Thymus (tissue), 11 donors: Measurements from ENCODE around the gene LAMC1. TPM values are rescaled to one million over a fixed set of nuclear protein-coding genes. Genes with fewer than 3 reads are reported as not detected.
"Not testable (repeated sequence)": the region's sequence is repeated elsewhere in the genome, so short reads cannot be mapped to it uniquely, and the experiment has no call there.

Source experiments
- DNase-seq, 9 donors: peaks; one replicate each; pipeline ENCODE4 v3.0.0-alpha.2; 2013; ENCODE audit warnings: low spot score in 9 of 9, low read depth in 6 of 9, missing footprints in 1 of 9
- H3K27ac ChIP-seq, 2 donors: one replicate each; pipeline ENCODE4 v1.5.1; 2013; ENCODE audit warnings: control low read depth in 1 of 2, low read depth in 1 of 2, low read length in 1 of 2, mild to moderate bottlenecking in 1 of 2, moderate library complexity in 1 of 2
- H3K27me3 ChIP-seq, 2 donors: one replicate each; pipeline ENCODE4 v1.5.1; 2013; ENCODE audit warnings: low read length in 1 of 2; ENCODE audit not compliant: control insufficient read depth in 2 of 2, insufficient read depth in 1 of 2
- H3K36me3 ChIP-seq, 2 donors: one replicate each; pipeline ENCODE4 v1.5.1; 2013; ENCODE audit warnings: low read length in 1 of 2, mild to moderate bottlenecking in 1 of 2, moderate library complexity in 1 of 2; ENCODE audit not compliant: control insufficient read depth in 2 of 2, insufficient read depth in 2 of 2
- H3K4me1 ChIP-seq, 2 donors: one replicate each; pipeline ENCODE4 v1.5.1; 2013; ENCODE audit warnings: low read length in 2 of 2; ENCODE audit not compliant: control insufficient read depth in 2 of 2, insufficient read depth in 2 of 2
- H3K4me3 ChIP-seq, 2 donors: one replicate each; pipeline ENCODE4 v1.5.1; 2013; ENCODE audit warnings: low read length in 2 of 2, control low read depth in 1 of 2, mild to moderate bottlenecking in 1 of 2
- H3K9me3 ChIP-seq, 2 donors: one replicate each; pipeline ENCODE4 v1.5.1; 2013; ENCODE audit warnings: low read length in 1 of 2, mild to moderate bottlenecking in 1 of 2; ENCODE audit not compliant: control insufficient read depth in 2 of 2, insufficient read depth in 1 of 2
- WGBS: extraction: QIAGEN DNeasy Blood & Tissue Kit; methylation state at CpG from one replicate; pipeline ENCODE4 v1.1.7; 2013; 5-methylcytosine and 5-hydroxymethylcytosine counted together
- polyA plus RNA-seq: library from polyadenylated mRNA; stranded (reverse); fragments of 200-250 nt; gene quantifications from one replicate; pipeline ENCODE4 v1.2.3, GENCODE V29; 2013
- total RNA-seq: library from RNA; stranded (reverse); fragments of 120-200 nt; gene quantifications from one replicate; pipeline ENCODE4 v1.2.4, GENCODE V29; 2013
- donor health status: healthy.

LAMC1 gene
- total and polyA plus RNA-seq, 2 donors: 12.6 to 20.5 TPM

- H3K27ac ChIP-seq, H3K9me3 ChIP-seq, H3K27me3 ChIP-seq, DNase-seq, H3K36me3 ChIP-seq, H3K4me3 ChIP-seq, H3K4me1 ChIP-seq: not testable (repeated sequence)
- WGBS: 94% methylated on average over 2 of the region's 2 CpGs
Observed at GRCh38 chr1:183066432-183066831, 43.2 kb downstream of the LAMC1 start.

DNA sequence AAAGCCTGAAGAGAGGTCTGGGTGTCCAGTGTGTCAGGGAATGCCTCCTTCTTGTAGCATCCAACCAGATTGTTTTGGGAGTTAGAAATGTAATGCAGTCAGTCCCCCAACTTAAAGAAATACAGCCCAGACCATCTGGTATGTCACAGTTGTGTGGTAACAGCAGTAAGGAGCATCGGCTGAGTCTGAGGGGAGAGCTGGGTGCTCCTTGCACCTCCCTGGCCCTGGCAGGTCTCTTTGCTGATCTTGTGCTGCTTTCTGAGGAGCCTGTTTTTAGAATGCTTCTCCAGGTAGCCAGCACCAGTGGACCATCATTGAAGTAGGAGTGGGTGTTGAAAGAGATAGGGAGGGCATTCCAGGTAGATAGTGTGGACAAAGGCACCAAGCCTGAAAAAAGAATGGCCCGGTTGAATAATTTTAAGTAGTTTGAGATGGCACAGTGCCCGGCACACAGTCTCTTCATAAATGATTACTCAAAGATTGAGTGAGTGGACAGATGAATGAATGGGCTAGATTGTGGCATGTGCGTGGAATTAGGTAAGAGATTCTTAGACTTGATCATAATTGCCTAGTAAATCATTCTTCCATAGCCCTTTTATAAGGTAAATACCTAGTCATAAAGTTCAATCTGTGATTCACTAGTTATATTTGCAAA, 46.5 kb downstream of the LAMC1 start:
- no peak for DNase-seq
- 97% methylated on average over 4 of the region's 4 CpGs for WGBS
- no peaks in the 10 kb centered on the region for H3K27me3 ChIP-seq
- no peaks in the 10 kb centered on the region for H3K36me3 ChIP-seq
- no peak overlapping the region for H3K4me3 ChIP-seq
- H3K9me3 ChIP-seq: no peaks in the 10 kb centered on the region
- peaks cover 3 to 5% of the 10 kb centered on the region in 2 donors for H3K4me1 ChIP-seq
- no peak overlapping the region for H3K27ac ChIP-seq

- H3K36me3 ChIP-seq: no peaks in the 10 kb centered on the region
- WGBS: 73% methylated on average over 3 of the region's 3 CpGs
- no peak for DNase-seq
- H3K4me3 ChIP-seq: no peak overlapping the region
- peaks cover 3 to 5% of the 10 kb centered on the region in 2 donors for H3K4me1 ChIP-seq
- no peaks in the 10 kb centered on the region for H3K9me3 ChIP-seq
- no peaks in the 10 kb centered on the region for H3K27me3 ChIP-seq
- no peak overlapping the region for H3K27ac ChIP-seq
Observed at GRCh38 chr1:183070234-183070922, 47.2 kb downstream of the LAMC1 start.

DNA sequence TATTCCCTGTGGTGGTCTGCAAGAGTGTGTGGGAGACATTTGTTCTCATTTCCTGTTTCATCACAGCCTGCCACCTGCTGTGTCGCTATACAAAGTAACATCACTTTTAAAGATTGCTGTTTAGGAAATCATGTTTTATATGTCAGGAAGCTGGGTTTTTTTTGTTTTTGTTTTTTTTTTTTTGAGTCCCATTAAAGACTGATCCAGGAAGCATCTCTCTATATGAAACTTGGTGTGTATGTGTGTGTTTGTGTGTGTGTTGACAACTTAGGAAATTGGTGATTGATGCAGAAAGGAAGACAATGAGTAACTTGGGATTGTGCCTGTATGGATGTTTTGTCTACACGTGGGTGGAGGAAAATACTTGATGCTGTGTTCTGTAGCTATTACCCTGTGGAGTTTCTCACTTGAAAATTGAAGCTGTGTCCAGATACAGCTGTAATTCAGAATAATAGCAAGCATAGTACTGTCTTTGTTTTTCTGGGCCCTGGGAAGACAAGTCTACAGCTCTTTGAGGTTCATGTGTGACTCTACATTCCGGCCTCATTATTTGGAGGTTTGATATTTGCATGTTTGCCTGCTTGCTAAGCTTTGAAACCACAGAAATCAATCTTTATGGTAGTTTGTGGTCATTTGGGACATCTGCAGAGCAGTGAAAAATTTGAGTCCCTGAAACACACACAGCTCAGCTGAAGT, 47.9 kb downstream of the LAMC1 start:
- Histone ChIP-seq H3K4me3 (no peak overlapping the region), H3K27ac (no peak overlapping the region), H3K36me3 (no peaks in the 10 kb centered on the region), H3K9me3 (no peaks in the 10 kb centered on the region), H3K27me3 (no peaks in the 10 kb centered on the region), H3K4me1 (peaks cover 3 to 5% of the 10 kb centered on the region in 2 donors)
- peak in 4 of 9 donors; percentile 3 to 37 (median 14) for DNase-seq
- WGBS: 36% methylated on average over 3 of the region's 3 CpGs

DNA sequence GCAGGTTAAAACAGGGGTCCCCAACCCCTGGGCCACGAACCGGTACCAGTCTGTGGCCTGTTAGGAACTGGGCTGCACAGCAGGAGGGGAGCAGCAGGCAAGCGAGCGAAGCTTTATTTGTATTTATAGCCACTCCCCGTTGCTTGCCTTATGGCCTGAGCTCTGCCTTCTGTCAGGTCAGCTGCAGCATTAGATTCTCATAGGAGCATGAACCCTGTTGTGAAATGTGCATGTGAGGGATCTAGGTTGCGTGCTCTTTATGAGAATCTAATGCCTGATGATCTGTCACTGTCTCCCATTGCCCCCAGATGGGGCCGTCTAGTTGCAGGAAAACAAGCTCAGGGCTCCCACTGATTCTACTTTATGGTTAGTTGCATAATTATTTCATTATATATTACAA, 49.4 kb downstream of the LAMC1 start:
- H3K4me1 ChIP-seq, DNase-seq, H3K9me3 ChIP-seq, H3K36me3 ChIP-seq, H3K27me3 ChIP-seq, H3K4me3 ChIP-seq, H3K27ac ChIP-seq: not testable (repeated sequence)
- 92% methylated on average over 7 of the region's 7 CpGs for WGBS

- peaks cover 3 to 5% of the 10 kb centered on the region in 2 donors for H3K4me1 ChIP-seq
- H3K9me3 ChIP-seq: no peaks in the 10 kb centered on the region
- H3K36me3 ChIP-seq: no peaks in the 10 kb centered on the region
- DNase-seq: no peak
- H3K27ac ChIP-seq: no peak overlapping the region
- H3K27me3 ChIP-seq: no peaks in the 10 kb centered on the region
- no peak overlapping the region for H3K4me3 ChIP-seq
Observed at GRCh38 chr1:183073320-183073719, 50.1 kb downstream of the LAMC1 start.

GRCh38 chr1:183074215-183074614, 51.0 kb downstream of the LAMC1 start:
- Histone ChIP-seq H3K27ac (no peak overlapping the region), H3K36me3 (no peaks in the 10 kb centered on the region), H3K4me3 (no peak overlapping the region), H3K9me3 (no peaks in the 10 kb centered on the region), H3K27me3 (no peaks in the 10 kb centered on the region), H3K4me1 (peaks cover 3 to 5% of the 10 kb centered on the region in 2 donors)
- 77% methylated on average over 2 of the region's 2 CpGs for WGBS
- no peak for DNase-seq

GRCh38 chr1:183075861-183076260, 52.6 kb downstream of the LAMC1 start:
- no peak overlapping the region for H3K27ac ChIP-seq
- H3K4me1 ChIP-seq: peaks cover under 1 to 5% of the 10 kb centered on the region in 2 donors
- WGBS: 96% methylated on average over 1 of the region's 1 CpG

GRCh38 chr1:183077097-183077496, 53.9 kb downstream of the LAMC1 start:
- Histone ChIP-seq H3K9me3 (no peaks in the 10 kb centered on the region), H3K27ac (no peak overlapping the region), H3K4me1 (no peaks in the 10 kb centered on the region), H3K4me3 (no peak overlapping the region), H3K36me3 (no peaks in the 10 kb centered on the region), H3K27me3 (no peaks in the 10 kb centered on the region)
- DNase-seq: no peak
- 48% methylated on average over 1 of the region's 1 CpG for WGBS

More at GRCh38 chr1:183075861-183076260, 52.6 kb downstream of the LAMC1 start:
- Histone ChIP-seq H3K9me3 (no peaks in the 10 kb centered on the region), H3K36me3 (no peaks in the 10 kb centered on the region), H3K4me3 (no peak overlapping the region), H3K27me3 (no peaks in the 10 kb centered on the region)
- no peak for DNase-seq
